Gastroesophageal sphincter (tissue), 4 donors: ENCODE measurements around the gene PDE8A. TPM values are rescaled to one million over a fixed set of nuclear protein-coding genes. Genes with fewer than 3 reads are reported as not detected.

Source experiments
- ATAC-seq: fragments of 150-250 bp; one replicate; pipeline ENCODE4 v1.9.1; 2016; ENCODE audit warnings: mild to moderate bottlenecking, moderate library complexity
- H3K27ac ChIP-seq, 4 donors: fragments of 200-600 bp; sonication (generic) in 3 of 4; 1 replicate in 3 of 4; 2 replicates in 1 of 4; pipeline ENCODE4 v1.5.1; 2016 to 2019
- H3K27me3 ChIP-seq: fragments of 200-600 bp; sonication (generic); one replicate; pipeline ENCODE4 v1.5.1; 2019
- H3K36me3 ChIP-seq, 2 donors: fragments of 200-600 bp; sonication (generic); one replicate each; pipeline ENCODE4 v1.5.1; 2019; ENCODE audit warnings: control low read depth in 1 of 2
- H3K4me1 ChIP-seq, 3 donors: fragments of 200-600 bp; sonication (generic); 1 replicate in 2 of 3; 2 replicates in 1 of 3; pipeline ENCODE4 v1.5.1; 2016 to 2019; ENCODE audit warnings: control low read depth in 2 of 3
- H3K4me3 ChIP-seq, 2 donors: fragments of 200-600 bp; sonication (generic); one replicate each; pipeline ENCODE4 v1.5.1; 2019; ENCODE audit warnings: mild to moderate bottlenecking in 1 of 2, moderate library complexity in 1 of 2
- H3K9me3 ChIP-seq, 3 donors: fragments of 200-600 bp; sonication (generic); one replicate each; pipeline ENCODE4 v1.5.1; 2017 to 2019; ENCODE audit warnings: control low read depth in 2 of 3
- EP300 ChIP-seq: sonication (generic); formaldehyde crosslinking; IDR thresholded peaks from one replicate; pipeline ENCODE4 v1.6.1; 2017; ENCODE audit warnings: antibody characterized with exemption, mild to moderate bottlenecking
- POLR2A ChIP-seq, 2 donors: fragments of 450-650 bp; IDR thresholded peaks; one replicate each; pipeline ENCODE4 v1.6.1; 2017; ENCODE audit warnings: antibody characterized with exemption in 2 of 2, mild to moderate bottlenecking in 2 of 2, moderate library complexity in 1 of 2
- POLR2AphosphoS5 ChIP-seq: sonication (generic); formaldehyde crosslinking; IDR thresholded peaks from one replicate; pipeline ENCODE4 v1.6.1; 2017; ENCODE audit warnings: antibody characterized with exemption
- WGBS, 2 donors: methylation state at CpG; one replicate each; pipeline ENCODE4 v1.1.5; 2018; ENCODE audit warnings: low coverage in 1 of 2; 5-methylcytosine and 5-hydroxymethylcytosine counted together
- total RNA-seq, 4 donors: library from RNA; depleted of rRNA; stranded (reverse); fragments of >200 nt; gene quantifications; one replicate each; pipeline ENCODE4 v1.1.0, GENCODE V29; 2016
- TF ChIP-seq, protein P1 (sequence below), 4 experiments: fragments of 200-600 bp in 2 of 4; fragments of 450-650 bp in 2 of 4; sonication (generic) in 1 of 4; IDR thresholded peaks; one replicate each; pipeline ENCODE4 v1.5.1; 2017 to 2019; ENCODE audit warnings: antibody characterized with exemption in 4 of 4, mild to moderate bottlenecking in 2 of 4, moderate library complexity in 2 of 4

Gene PDE8A
- total RNA-seq, 4 donors from 2014 or later = 34.6 to 73.2 (median 56.2) TPM

DNA sequence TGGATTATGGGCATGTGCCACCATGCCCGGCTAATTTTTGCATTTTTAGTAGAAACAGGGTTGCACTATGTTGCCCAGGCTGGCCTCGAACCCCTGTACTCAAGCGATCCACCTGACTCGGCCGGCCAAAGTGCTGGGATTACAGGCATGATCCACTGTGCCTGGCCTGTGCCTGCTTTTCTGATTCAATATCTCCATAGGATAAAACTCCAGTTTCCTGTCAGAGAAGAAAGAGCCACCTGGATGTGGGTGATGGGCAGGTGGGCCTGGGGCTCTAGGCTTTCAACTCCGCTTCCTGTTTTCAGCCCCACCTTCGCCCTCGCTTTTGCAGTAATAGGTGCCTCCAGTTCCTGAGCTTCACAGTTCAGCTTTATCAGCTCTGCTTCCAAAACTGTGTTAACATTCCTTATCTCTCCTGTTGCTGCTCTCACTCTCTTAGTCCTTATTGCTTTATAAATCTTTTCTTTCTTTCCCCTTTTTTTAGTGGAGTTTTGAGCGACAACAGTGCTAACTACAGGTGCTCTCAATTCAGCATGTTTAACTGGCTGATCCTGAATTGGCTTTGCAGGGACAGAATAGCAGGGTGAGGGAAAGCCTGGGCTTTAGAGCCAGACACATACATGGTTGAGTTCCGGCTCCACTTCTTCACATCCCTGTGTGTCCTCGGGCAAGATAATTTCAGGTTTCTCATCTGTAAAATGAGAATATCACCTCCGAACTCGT is 21.1 kb upstream of the PDE8A start:
- Histone ChIP-seq H3K36me3 (no peaks in the 10 kb centered on the region), H3K4me1 (peaks cover 0 to 9% (median 0%) of the 10 kb centered on the region in 3 donors), H3K27ac (no peak overlapping the region), H3K27me3 (no peaks in the 10 kb centered on the region), H3K9me3 (no peaks in the 10 kb centered on the region), H3K4me3 (no peak overlapping the region)
- ATAC-seq = no peak
- TF ChIP-seq EP300 (no peak), POLR2A (IDR thresholded peaks at IDR 0.05) (no peak)
- WGBS, 2 donors = 72 to 82% methylated on average over 7 to 13 of the region's 13 CpGs

DNA sequence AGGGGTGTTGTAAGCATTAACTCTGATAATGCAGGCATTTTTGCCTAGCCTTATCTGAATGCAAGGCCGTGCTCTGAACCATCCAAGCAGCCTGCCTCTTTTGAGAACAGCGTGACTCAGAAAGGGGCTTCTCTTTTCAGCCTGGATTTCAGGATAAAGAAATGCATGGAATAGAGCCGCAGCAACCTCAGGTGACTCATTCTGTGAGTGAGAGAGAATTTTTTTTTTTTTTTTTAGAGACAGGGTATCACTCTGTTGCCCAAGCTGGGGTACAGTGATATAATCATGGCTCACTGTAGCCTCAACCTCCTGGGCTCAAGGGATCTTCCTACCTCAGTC is 20.6 kb upstream of the PDE8A start:
- no peaks in the 10 kb centered on the region for H3K36me3 ChIP-seq
- H3K4me3 ChIP-seq = no peak overlapping the region
- peaks cover 0 to 6% (median 0%) of the 10 kb centered on the region in 3 donors for H3K4me1 ChIP-seq
- ATAC-seq = no peak
- no peaks in the 10 kb centered on the region for H3K27me3 ChIP-seq
- TF ChIP-seq POLR2A (IDR thresholded peaks at IDR 0.05) (no peak), EP300 (no peak), POLR2AphosphoS5 (no peak)
- TF ChIP-seq, protein P1, sequence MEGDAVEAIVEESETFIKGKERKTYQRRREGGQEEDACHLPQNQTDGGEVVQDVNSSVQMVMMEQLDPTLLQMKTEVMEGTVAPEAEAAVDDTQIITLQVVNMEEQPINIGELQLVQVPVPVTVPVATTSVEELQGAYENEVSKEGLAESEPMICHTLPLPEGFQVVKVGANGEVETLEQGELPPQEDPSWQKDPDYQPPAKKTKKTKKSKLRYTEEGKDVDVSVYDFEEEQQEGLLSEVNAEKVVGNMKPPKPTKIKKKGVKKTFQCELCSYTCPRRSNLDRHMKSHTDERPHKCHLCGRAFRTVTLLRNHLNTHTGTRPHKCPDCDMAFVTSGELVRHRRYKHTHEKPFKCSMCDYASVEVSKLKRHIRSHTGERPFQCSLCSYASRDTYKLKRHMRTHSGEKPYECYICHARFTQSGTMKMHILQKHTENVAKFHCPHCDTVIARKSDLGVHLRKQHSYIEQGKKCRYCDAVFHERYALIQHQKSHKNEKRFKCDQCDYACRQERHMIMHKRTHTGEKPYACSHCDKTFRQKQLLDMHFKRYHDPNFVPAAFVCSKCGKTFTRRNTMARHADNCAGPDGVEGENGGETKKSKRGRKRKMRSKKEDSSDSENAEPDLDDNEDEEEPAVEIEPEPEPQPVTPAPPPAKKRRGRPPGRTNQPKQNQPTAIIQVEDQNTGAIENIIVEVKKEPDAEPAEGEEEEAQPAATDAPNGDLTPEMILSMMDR (IDR thresholded peaks at IDR 0.05) = no peak
- WGBS, 2 donors = 76 to 90% methylated on average over 3 of the region's 3 CpGs
- H3K9me3 ChIP-seq = no peaks in the 10 kb centered on the region
- H3K27ac ChIP-seq = no peak overlapping the region

DNA sequence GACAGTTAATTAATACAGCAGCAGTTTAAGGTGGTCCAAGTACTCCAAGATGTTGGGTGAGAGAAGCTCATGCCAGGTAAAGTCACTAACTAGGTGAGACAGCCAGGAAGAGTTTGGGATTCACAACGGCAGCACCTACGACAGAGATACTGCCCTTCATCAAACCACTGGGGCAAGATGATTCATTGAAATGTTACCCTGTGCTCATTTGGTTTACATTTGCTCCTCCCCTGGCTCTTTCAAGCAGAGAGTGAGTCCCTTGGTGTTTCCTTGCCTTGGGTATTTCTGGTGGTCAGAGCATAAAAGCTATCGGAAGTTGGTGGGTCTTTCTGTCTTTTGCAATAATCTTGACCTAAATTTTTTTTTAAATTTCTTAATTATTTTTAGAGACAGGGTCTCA is 19.9 kb upstream of the PDE8A start:
- H3K9me3 ChIP-seq = no peaks in the 10 kb centered on the region
- H3K27ac ChIP-seq = no peak overlapping the region
- 50 to 75% methylated on average over 2 of the region's 3 CpGs for WGBS, 2 donors
- H3K4me1 ChIP-seq = peaks cover 0 to 6% (median 0%) of the 10 kb centered on the region in 3 donors
- H3K27me3 ChIP-seq = no peaks in the 10 kb centered on the region
- TF ChIP-seq, protein P1 (IDR thresholded peaks at IDR 0.05) = no peak
- TF ChIP-seq EP300 = no peak
- TF ChIP-seq POLR2AphosphoS5 = no peak
- TF ChIP-seq POLR2A (IDR thresholded peaks at IDR 0.05) = no peak
- no peak overlapping the region for H3K4me3 ChIP-seq
- no peak for ATAC-seq
- H3K36me3 ChIP-seq = no peaks in the 10 kb centered on the region

DNA sequence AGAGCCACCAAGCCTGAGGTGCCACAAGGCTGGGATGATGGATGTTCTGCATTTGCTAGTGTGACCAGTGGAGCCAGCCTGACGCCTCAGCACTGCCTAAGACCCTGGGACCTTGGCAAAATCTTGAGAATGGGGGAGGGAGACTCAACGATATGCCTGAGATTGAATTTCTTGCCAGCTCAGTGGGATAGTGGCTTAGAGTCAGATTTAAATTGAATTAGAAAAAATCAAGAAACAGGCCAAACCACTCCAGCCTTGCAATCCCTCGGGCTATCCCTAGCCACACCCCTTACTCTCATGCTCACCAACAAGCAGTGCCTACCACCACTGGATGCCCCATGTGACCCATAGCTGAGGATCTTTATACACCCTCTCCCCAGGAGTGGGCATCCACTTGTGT is 18.7 kb upstream of the PDE8A start:
- no peaks in the 10 kb centered on the region for H3K27me3 ChIP-seq
- TF ChIP-seq EP300 = no peak
- TF ChIP-seq, protein P1 (IDR thresholded peaks at IDR 0.05) = no peak
- no peak for TF ChIP-seq POLR2AphosphoS5
- no peak for TF ChIP-seq POLR2A (IDR thresholded peaks at IDR 0.05)
- H3K36me3 ChIP-seq = no peaks in the 10 kb centered on the region
- H3K4me1 ChIP-seq = peaks cover 0 to 6% (median 0%) of the 10 kb centered on the region in 3 donors
- 56 to 63% methylated on average over 3 of the region's 3 CpGs for WGBS, 2 donors
- ATAC-seq = no peak
- no peak overlapping the region for H3K4me3 ChIP-seq
- H3K9me3 ChIP-seq = no peaks in the 10 kb centered on the region
- H3K27ac ChIP-seq = no peak overlapping the region

DNA sequence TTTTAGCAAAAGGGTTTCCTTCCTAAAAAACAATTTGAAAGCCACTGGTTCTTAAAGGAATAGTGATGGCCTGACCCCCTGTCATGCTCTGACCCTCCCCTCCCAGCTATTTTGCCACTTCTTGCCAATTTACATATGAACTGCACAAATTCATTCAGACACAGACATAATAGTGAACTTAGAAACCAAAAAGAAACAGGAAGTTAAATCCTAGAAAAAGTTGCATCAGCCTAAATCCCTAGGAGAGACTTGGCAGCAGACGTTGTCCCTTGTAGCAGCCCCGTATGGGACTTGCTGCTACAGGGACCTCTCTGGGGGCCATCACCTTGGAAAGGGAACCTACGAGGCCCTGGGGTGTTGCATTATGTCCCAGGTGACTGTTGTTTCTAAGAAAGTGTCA is 14.3 kb upstream of the PDE8A start:
- Histone ChIP-seq H3K27me3 (no peaks in the 10 kb centered on the region), H3K27ac (no peak overlapping the region), H3K4me1 (no peaks in the 10 kb centered on the region), H3K36me3 (no peaks in the 10 kb centered on the region), H3K4me3 (no peak overlapping the region), H3K9me3 (no peaks in the 10 kb centered on the region)
- TF ChIP-seq, protein P1 (IDR thresholded peaks at IDR 0.05) = no peak
- no peak for TF ChIP-seq EP300
- TF ChIP-seq POLR2A (IDR thresholded peaks at IDR 0.05) = no peak
- TF ChIP-seq POLR2AphosphoS5 = no peak
- ATAC-seq = no peak
- 47 to 53% methylated on average over 3 of the region's 3 CpGs for WGBS, 2 donors
